Nephron progenitor cell (in vitro differentiated cells): ENCODE results near the gene DRD2.
A peak's percentile ranks its signal among the peaks of the same experiment; 100 is the strongest.

ENCODE experiments used
- DNase-seq: peaks from one replicate; pipeline ENCODE4 v3.0.0; 2021
- H3K27ac Mint-ChIP-seq: 2 replicates; pipeline ENCODE4 v1.8.0; 2021; ENCODE audit warnings: mild to moderate bottlenecking, moderate library complexity, mixed read lengths
- H3K27me3 Mint-ChIP-seq: 2 replicates; pipeline ENCODE4 v1.8.0; 2021; ENCODE audit warnings: mild to moderate bottlenecking, low read depth, mixed read lengths; ENCODE audit not compliant: poor library complexity
- H3K36me3 Mint-ChIP-seq: 2 replicates; pipeline ENCODE4 v1.8.0; 2021; ENCODE audit warnings: low read depth, mixed read lengths
- H3K4me1 Mint-ChIP-seq: 2 replicates; pipeline ENCODE4 v1.8.0; 2021; ENCODE audit warnings: mixed read lengths
- H3K4me3 Mint-ChIP-seq: 2 replicates; pipeline ENCODE4 v1.8.0; 2021; ENCODE audit warnings: mild to moderate bottlenecking, moderate library complexity, mixed read lengths
- H3K9me3 Mint-ChIP-seq: 2 replicates; pipeline ENCODE4 v1.8.0; 2021; ENCODE audit warnings: mild to moderate bottlenecking, moderate library complexity, mixed read lengths
- TF ChIP-seq, protein P1 (sequence below): fragments of 200-600 bp; sonication (generic); IDR thresholded peaks from 2 replicates; pipeline ENCODE4 v1.5.0; 2021; ENCODE audit warnings: antibody characterized with exemption

Gene DRD2

DNA sequence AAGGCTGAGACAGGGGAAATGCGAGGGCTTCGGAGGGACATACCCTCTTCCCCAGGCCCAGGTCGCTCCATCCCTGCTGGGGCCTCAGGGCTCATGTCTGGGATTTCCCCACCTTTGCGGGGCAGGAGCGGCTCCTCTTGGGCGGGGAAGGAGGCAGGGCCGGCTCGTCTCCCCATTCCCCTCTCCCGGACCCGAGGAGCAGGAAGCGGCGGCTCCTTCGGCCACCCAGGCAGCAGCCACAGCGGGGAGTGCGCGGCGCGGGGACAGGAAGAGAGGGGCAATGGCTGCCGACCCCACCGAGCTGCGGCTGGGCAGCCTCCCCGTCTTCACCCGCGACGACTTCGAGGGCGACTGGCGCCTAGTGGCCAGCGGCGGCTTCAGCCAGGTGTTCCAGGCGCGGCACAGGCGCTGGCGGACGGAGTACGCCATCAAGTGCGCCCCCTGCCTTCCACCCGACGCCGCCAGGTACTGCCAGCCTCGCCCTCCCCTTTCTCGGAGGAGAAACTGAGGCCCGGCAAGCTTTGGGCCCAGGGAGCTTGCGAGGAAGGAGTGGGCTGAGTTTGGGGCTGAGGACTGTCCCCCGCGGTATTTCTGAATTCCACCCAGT is 87.5 kb downstream of the DRD2 start, which contains the start of gene ANKK1:
Gene ANKK1, plus strand, starts transcription at position 175 of the 607 bp plus-strand sequence. Its CDS starts 106 bp downstream, at position 281.
- peaks cover 6% of the 10 kb centered on the region for H3K4me1 Mint-ChIP-seq
- TF ChIP-seq, protein P1, sequence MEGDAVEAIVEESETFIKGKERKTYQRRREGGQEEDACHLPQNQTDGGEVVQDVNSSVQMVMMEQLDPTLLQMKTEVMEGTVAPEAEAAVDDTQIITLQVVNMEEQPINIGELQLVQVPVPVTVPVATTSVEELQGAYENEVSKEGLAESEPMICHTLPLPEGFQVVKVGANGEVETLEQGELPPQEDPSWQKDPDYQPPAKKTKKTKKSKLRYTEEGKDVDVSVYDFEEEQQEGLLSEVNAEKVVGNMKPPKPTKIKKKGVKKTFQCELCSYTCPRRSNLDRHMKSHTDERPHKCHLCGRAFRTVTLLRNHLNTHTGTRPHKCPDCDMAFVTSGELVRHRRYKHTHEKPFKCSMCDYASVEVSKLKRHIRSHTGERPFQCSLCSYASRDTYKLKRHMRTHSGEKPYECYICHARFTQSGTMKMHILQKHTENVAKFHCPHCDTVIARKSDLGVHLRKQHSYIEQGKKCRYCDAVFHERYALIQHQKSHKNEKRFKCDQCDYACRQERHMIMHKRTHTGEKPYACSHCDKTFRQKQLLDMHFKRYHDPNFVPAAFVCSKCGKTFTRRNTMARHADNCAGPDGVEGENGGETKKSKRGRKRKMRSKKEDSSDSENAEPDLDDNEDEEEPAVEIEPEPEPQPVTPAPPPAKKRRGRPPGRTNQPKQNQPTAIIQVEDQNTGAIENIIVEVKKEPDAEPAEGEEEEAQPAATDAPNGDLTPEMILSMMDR = peak; percentile 42
- DNase-seq = peak; percentile 70

DNA sequence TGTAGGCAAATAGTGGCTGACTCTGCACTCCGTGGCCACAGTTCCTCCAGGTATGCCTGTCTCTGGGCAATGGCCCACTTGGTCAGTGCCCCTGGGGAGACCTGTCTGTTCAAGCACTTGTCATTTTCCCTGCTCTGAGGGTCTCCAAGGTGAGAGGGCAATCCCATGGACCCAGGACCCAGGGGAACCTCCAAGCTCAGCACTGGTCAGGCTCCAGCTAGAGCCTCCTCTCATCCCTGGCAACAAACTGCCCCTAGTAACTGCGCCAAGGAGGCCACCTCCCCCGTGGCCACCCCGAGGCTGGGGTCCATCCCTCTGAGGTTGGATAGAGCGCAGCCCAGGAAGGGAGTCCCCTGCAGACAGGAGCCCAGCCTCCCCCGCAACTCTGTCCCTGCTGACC is 88.3 kb downstream of the DRD2 start:
- Mint-ChIP-seq H3K4me1 (peaks cover 6% of the 10 kb centered on the region), H3K36me3 (no peaks in the 10 kb centered on the region), H3K9me3 (no peaks in the 10 kb centered on the region), H3K4me3 (peak overlapping the region; percentile 43), H3K27ac (no peak overlapping the region), H3K27me3 (peaks cover 18% of the 10 kb centered on the region)
- TF ChIP-seq, protein P1 = no peak
- DNase-seq = no peak

More for the DNA sequence above, 87.5 kb downstream of the DRD2 start, which contains the start of gene ANKK1:
- H3K4me3 Mint-ChIP-seq = peak within 1 kb of the TSS; percentile 43
- H3K27me3 Mint-ChIP-seq = peaks cover 18% of the 10 kb centered on the region
- no peak within 1 kb of the TSS for H3K27ac Mint-ChIP-seq
- no peaks in the 10 kb centered on the region for H3K36me3 Mint-ChIP-seq
- H3K9me3 Mint-ChIP-seq = no peaks in the 10 kb centered on the region

DNA sequence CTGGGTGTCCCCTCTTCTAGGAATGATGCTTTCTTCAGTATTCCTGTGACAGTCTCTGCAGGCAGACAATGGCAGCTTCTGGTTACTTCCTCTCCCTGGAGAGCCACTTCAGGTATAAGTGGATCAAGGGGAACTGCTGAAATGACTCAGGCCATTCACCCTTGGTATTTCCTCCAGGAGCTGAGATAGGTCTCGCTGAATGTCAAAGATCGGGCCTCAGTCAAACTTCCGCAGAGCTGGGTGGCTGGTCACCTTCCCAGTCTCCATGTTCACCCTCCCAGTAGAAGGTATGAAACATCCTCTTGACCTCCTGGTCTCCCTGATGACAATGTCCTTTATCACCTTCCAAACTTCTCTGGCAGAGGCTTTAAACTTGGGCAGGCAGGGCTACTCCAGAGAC is 89.4 kb downstream of the DRD2 start:
- TF ChIP-seq, protein P1 = no peak
- no peak overlapping the region for H3K4me3 Mint-ChIP-seq
- peaks cover 6% of the 10 kb centered on the region for H3K4me1 Mint-ChIP-seq
- DNase-seq = no peak
- no peak overlapping the region for H3K27ac Mint-ChIP-seq
- peaks cover 4% of the 10 kb centered on the region for H3K9me3 Mint-ChIP-seq
- H3K36me3 Mint-ChIP-seq = no peaks in the 10 kb centered on the region
- peaks cover 20% of the 10 kb centered on the region for H3K27me3 Mint-ChIP-seq

DNA sequence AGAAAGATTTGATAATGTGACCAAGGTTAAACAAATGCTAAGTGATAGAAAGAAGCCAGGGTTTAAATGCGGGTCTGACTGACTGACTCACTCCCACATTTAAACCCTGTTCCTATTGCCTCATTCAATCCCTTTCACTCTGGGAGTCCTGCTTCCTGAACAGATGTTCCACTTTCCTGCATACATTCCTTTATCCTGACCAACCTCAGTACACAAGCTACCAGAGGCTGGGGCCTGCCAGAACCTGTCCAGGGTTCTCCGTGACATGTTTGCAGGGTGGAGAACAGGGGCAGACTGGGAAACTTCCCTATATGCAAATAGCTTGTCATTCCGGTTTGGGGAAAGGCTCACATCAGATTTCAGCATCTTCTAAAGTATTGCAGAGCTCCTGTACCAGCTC is 90.6 kb downstream of the DRD2 start:
- Mint-ChIP-seq H3K36me3 (no peaks in the 10 kb centered on the region), H3K27ac (no peak overlapping the region), H3K27me3 (peaks cover 25% of the 10 kb centered on the region), H3K4me3 (no peak overlapping the region), H3K9me3 (peaks cover 11% of the 10 kb centered on the region), H3K4me1 (peaks cover 6% of the 10 kb centered on the region)
- TF ChIP-seq, protein P1 = no peak
- DNase-seq = no peak

DNA sequence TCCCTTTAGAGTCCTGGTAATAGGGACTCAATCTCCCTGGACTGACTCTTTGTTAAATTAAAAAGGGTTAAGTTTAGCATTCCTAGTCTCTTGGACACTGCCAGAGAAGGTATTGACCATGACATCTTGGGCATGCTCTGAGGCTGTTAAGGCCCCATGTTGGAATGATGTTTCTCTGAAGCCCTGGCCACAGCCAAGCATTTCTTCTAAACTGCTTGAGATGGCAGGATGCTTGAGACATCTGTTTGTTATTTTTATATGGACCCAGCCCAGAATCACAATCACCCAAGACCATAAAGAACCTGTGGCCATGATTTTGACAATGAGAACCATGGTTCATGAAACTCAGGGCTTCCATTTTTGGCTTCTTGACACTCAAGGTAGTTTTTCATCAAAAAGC is 93.1 kb downstream of the DRD2 start:
- Mint-ChIP-seq H3K27ac (no peak overlapping the region), H3K9me3 (peaks cover 11% of the 10 kb centered on the region), H3K4me1 (peaks cover 3% of the 10 kb centered on the region), H3K4me3 (no peak overlapping the region), H3K36me3 (no peaks in the 10 kb centered on the region), H3K27me3 (peaks cover 36% of the 10 kb centered on the region)
- no peak for DNase-seq
- TF ChIP-seq, protein P1 = no peak

DNA sequence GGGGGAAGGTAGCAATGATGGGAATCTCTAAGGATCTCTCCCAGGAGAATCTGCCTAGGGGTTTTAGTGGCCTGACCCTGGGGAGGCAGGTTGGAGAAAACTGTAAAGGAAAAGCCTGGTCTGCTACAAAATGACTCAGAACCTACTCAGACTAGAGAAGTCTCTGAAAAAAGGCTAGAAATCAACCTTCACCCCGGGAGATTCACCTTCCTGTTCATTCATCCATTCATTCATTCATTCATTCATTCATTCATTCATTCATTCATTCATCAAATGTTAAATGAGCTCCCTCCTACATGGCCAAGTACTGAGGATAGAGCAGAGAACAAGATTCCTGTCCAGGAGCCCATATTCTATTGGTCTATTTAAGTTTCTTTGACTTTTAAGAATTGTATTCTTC is 96.5 kb downstream of the DRD2 start:
- no peak overlapping the region for H3K27ac Mint-ChIP-seq
- H3K4me1 Mint-ChIP-seq = no peaks in the 10 kb centered on the region
- H3K27me3 Mint-ChIP-seq = peaks cover 19% of the 10 kb centered on the region
- DNase-seq = no peak
- TF ChIP-seq, protein P1 = no peak
- H3K4me3 Mint-ChIP-seq = no peak overlapping the region
- H3K9me3 Mint-ChIP-seq = peaks cover 11% of the 10 kb centered on the region
- H3K36me3 Mint-ChIP-seq = no peaks in the 10 kb centered on the region
